Tibial nerve (tissue), 4 donors: ENCODE measurements around the gene ZFAND5. TPM values are rescaled to one million over a fixed set of nuclear protein-coding genes. Genes with fewer than 3 reads are reported as not detected.

Source experiments
- DNase-seq, 2 donors: peaks; one replicate each; pipeline ENCODE4 v3.0.0-alpha.2; 2019; ENCODE audit warnings: low spot score in 2 of 2
- H3K27ac ChIP-seq, 4 donors: fragments of 200-600 bp; sonication (generic) in 3 of 4; one replicate each; pipeline ENCODE4 v1.5.1; 2017 to 2019; ENCODE audit warnings: mild to moderate bottlenecking in 1 of 4
- H3K27me3 ChIP-seq, 2 donors: fragments of 200-600 bp; sonication (generic) in 1 of 2; one replicate each; pipeline versions ENCODE4 v1.5.1 to v1.6.0; 2017 to 2019
- H3K36me3 ChIP-seq, 3 donors: fragments of 200-600 bp; sonication (generic); one replicate each; pipeline ENCODE4 v1.5.1; 2018 to 2019
- H3K4me1 ChIP-seq, 4 donors: fragments of 200-600 bp; sonication (generic) in 3 of 4; one replicate each; pipeline ENCODE4 v1.5.1; 2017 to 2019
- H3K4me3 ChIP-seq, 4 donors: fragments of 200-600 bp; sonication (generic) in 3 of 4; one replicate each; pipeline ENCODE4 v1.5.1; 2017 to 2019; ENCODE audit warnings: mild to moderate bottlenecking in 1 of 4, moderate library complexity in 1 of 4
- H3K9me3 ChIP-seq, 4 donors: fragments of 200-600 bp; sonication (generic) in 3 of 4; one replicate each; pipeline ENCODE4 v1.5.1; 2017 to 2019
- CTCF ChIP-seq, 5 experiments: fragments of 200-600 bp in 3 of 5; fragments of 450-650 bp in 2 of 5; sonication (generic) in 3 of 5; IDR thresholded peaks; one replicate each; pipeline ENCODE4 v1.5.1; 2016 to 2019; ENCODE audit warnings: antibody characterized with exemption in 5 of 5, mild to moderate bottlenecking in 3 of 5, moderate library complexity in 2 of 5
- EP300 ChIP-seq, 2 donors: sonication (generic); formaldehyde crosslinking; IDR thresholded peaks; one replicate each; pipeline ENCODE4 v1.6.1; 2017; ENCODE audit warnings: antibody characterized with exemption in 2 of 2, mild to moderate bottlenecking in 1 of 2
- POLR2A ChIP-seq, 2 donors: fragments of 450-650 bp; IDR thresholded peaks; one replicate each; pipeline ENCODE4 v1.6.1; 2017; ENCODE audit warnings: antibody characterized with exemption in 2 of 2, mild to moderate bottlenecking in 2 of 2, moderate library complexity in 2 of 2
- WGBS, 2 donors: methylation state at CpG; one replicate each; pipeline ENCODE4 v1.1.5; 2018; 5-methylcytosine and 5-hydroxymethylcytosine counted together
- total RNA-seq, 4 donors: library from RNA; depleted of rRNA; stranded (reverse); fragments of >200 nt; gene quantifications; one replicate each; pipeline ENCODE4 v1.1.0, GENCODE V29; 2016

The ZFAND5 gene
- total RNA-seq, 4 donors from 2014 or later, result 907 to 1,573 (median 1,091) TPM

GRCh38 chr9:72305707-72306106 lies 59.3 kb downstream of the ZFAND5 start:
- H3K27ac ChIP-seq, result peak overlapping the region; percentile 21 to 90 (median 68)
- H3K36me3 ChIP-seq, result no peaks in the 10 kb centered on the region
- peak overlapping the region in 2 of 4 donors; percentile 32 to 37 for H3K4me3 ChIP-seq
- TF ChIP-seq EP300 (IDR thresholded peaks at IDR 0.05), result no peak
- no peak for TF ChIP-seq POLR2A (IDR thresholded peaks at IDR 0.05)
- no peak for TF ChIP-seq CTCF (IDR thresholded peaks at IDR 0.05)
- H3K4me1 ChIP-seq, result peaks cover 0 to 25% (median 5%) of the 10 kb centered on the region in 4 donors
- H3K9me3 ChIP-seq, result no peaks in the 10 kb centered on the region
- H3K27me3 ChIP-seq, result no peaks in the 10 kb centered on the region
- no peak for DNase-seq
- WGBS, 2 donors, result 72 to 84% methylated on average over 3 of the region's 3 CpGs

- H3K27me3 ChIP-seq, result no peaks in the 10 kb centered on the region
- peak overlapping the region in 3 of 4 donors; percentile 13 to 37 (median 32) for H3K4me3 ChIP-seq
- peak overlapping the region; percentile 63 to 90 (median 84) for H3K27ac ChIP-seq
- no peaks in the 10 kb centered on the region for H3K9me3 ChIP-seq
- DNase-seq, result peak in 1 of 2 donors; percentile 80
- peaks cover 0 to 25% (median 5%) of the 10 kb centered on the region in 4 donors for H3K4me1 ChIP-seq
- no peaks in the 10 kb centered on the region for H3K36me3 ChIP-seq
- 18 to 48% methylated on average over 8 of the region's 8 CpGs for WGBS, 2 donors
- TF ChIP-seq EP300 (IDR thresholded peaks at IDR 0.05) (peak; percentile 79 to 92), POLR2A (IDR thresholded peaks at IDR 0.05) (peak; percentile 29 to 91), CTCF (IDR thresholded peaks at IDR 0.05) (peak in 1 of 5 experiments; percentile 19)
Measured at GRCh38 chr9:72305102-72305546, 59.9 kb downstream of the ZFAND5 start.

GRCh38 chr9:72304538-72304937 lies 60.5 kb downstream of the ZFAND5 start:
- peaks cover 0 to 25% (median 5%) of the 10 kb centered on the region in 4 donors for H3K4me1 ChIP-seq
- no peak for DNase-seq

More at GRCh38 chr9:72304538-72304937, 60.5 kb downstream of the ZFAND5 start:
- WGBS, 2 donors, result 17 to 47% methylated on average over 1 of the region's 1 CpG
- TF ChIP-seq CTCF (IDR thresholded peaks at IDR 0.05) (no peak), POLR2A (IDR thresholded peaks at IDR 0.05) (no peak), EP300 (IDR thresholded peaks at IDR 0.05) (no peak)
- no peaks in the 10 kb centered on the region for H3K9me3 ChIP-seq
- H3K27ac ChIP-seq, result peak overlapping the region; percentile 63 to 90 (median 84)
- H3K27me3 ChIP-seq, result no peaks in the 10 kb centered on the region
- H3K4me3 ChIP-seq, result peak overlapping the region in 3 of 4 donors; percentile 13 to 37 (median 32)
- H3K36me3 ChIP-seq, result no peaks in the 10 kb centered on the region

Other genes starting within 250 kb of the ZFAND5 start
- gene GDA, start 215.8 kb downstream of the ZFAND5 start, total RNA-seq, result 1 to 10 TPM in 2 of 4 donors, not detected in 2; 1.0 to 1.3 TPM
- 1 to 10 TPM in 1 of 4 donors, under 1 TPM in 2, not detected in 1; 0.30 to 2.3 (median 0.44) TPM for gene TMC1, start 156.4 kb upstream of the ZFAND5 start, total RNA-seq